ENCODE measurements around the gene MRFAP1.
A peak's percentile ranks its signal among the peaks of the same experiment; 100 is the strongest.
"Not testable (repeated sequence)": the region's sequence is repeated elsewhere in the genome, so short reads cannot be mapped to it uniquely, and the experiment has no call there.

Gene MRFAP1

GRCh38 chr4:6612961-6613675, 27.4 kb upstream of the MRFAP1 start:
- no peak for DNase-seq

GRCh38 chr4:6613676-6614651, 26.5 kb upstream of the MRFAP1 start:
- no peak for DNase-seq

- DNase-seq, result no peak
These were observed 25.7 kb upstream of the MRFAP1 start for GRCh38 chr4:6614701-6615230.

- DNase-seq, result no peak
These were observed 24.1 kb upstream of the MRFAP1 start for GRCh38 chr4:6616087-6616995.

GRCh38 chr4:6617246-6617645, 23.2 kb upstream of the MRFAP1 start:
- DNase-seq, result no peak

GRCh38 chr4:6618386-6619115, 21.9 kb upstream of the MRFAP1 start:
- no peak for DNase-seq

GRCh38 chr4:6619116-6619465, 21.4 kb upstream of the MRFAP1 start:
- DNase-seq, result no peak

- no peak for DNase-seq
These were observed 20.8 kb upstream of the MRFAP1 start for GRCh38 chr4:6619466-6620255.

GRCh38 chr4:6620296-6620695, 20.2 kb upstream of the MRFAP1 start:
- no peak for DNase-seq

GRCh38 chr4:6620891-6621555, 19.5 kb upstream of the MRFAP1 start:
- DNase-seq, result no peak

- DNase-seq, result no peak
These were observed 18.9 kb upstream of the MRFAP1 start for GRCh38 chr4:6621556-6621927.

GRCh38 chr4:6622744-6623143, 17.7 kb upstream of the MRFAP1 start:
- no peak for DNase-seq

GRCh38 chr4:6625256-6625655, 15.2 kb upstream of the MRFAP1 start:
- DNase-seq, result no peak

- no peak for DNase-seq
These were observed 14.4 kb upstream of the MRFAP1 start for GRCh38 chr4:6626066-6626465.

- no peak for DNase-seq
These were observed 12.7 kb upstream of the MRFAP1 start for GRCh38 chr4:6627832-6628231.

- DNase-seq, result not testable (repeated sequence)
These were observed 12.0 kb upstream of the MRFAP1 start for GRCh38 chr4:6628484-6628883.

GRCh38 chr4:6632125-6632524, 8.4 kb upstream of the MRFAP1 start:
- no peak for DNase-seq

GRCh38 chr4:6633091-6633906, 7.2 kb upstream of the MRFAP1 start:
- peak; percentile 35 for DNase-seq

GRCh38 chr4:6634746-6635145, 5.7 kb upstream of the MRFAP1 start:
- no peak for DNase-seq

All from NCI-H510A treated with DMSO at 0.1 percent for 48 hours (cell line).